ENCODE data around the gene RNF13. TPM values are rescaled to one million over a fixed set of nuclear protein-coding genes. Genes with fewer than 3 reads are reported as not detected.

RNF13 gene
- total RNA-seq, 1 experiment from 2014 or later: 36.5 TPM

- intact Hi-C loops (cut with micrococcal nuclease): no loop called here
- H3K36me3 Mint-ChIP-seq (ENCODE audit: insufficient read depth, unreplicated experiment): no peaks in the 10 kb centered on the region
- CTCF ChIA-PET: interaction anchor here (0.7 kb wide), 1 partner anchor 13 kb away, joined by 3 read pairs; no protein-coding TSS in a partner anchor
These were observed 185.9 kb downstream of the RNF13 start for GRCh38 chr3:149998946-149999345.

GRCh38 chr3:149999421-149999820 lies 186.4 kb downstream of the RNF13 start:
- peaks cover 16% of the 10 kb centered on the region for H3K9me3 Mint-ChIP-seq (ENCODE audit: unreplicated experiment)
- no peak for DNase-seq (ENCODE audit: unreplicated experiment)

More at GRCh38 chr3:149998946-149999345, 185.9 kb downstream of the RNF13 start:
- H3K4me3 Mint-ChIP-seq (ENCODE audit: unreplicated experiment): no peak overlapping the region
- DNase-seq (ENCODE audit: unreplicated experiment): no peak
- BruUV-seq (replicated peaks): no TSS peak
- POLR2A ChIA-PET: no interaction called here
- H3K9me3 Mint-ChIP-seq (ENCODE audit: unreplicated experiment): peaks cover 16% of the 10 kb centered on the region
- no peak for TF ChIP-seq CTCF (IDR thresholded peaks at IDR 0.05; ENCODE audit: unreplicated experiment)
- no peaks in the 10 kb centered on the region for H3K27me3 Mint-ChIP-seq (ENCODE audit: insufficient read depth, unreplicated experiment)
- H3K4me1 Mint-ChIP-seq (ENCODE audit: insufficient read depth, unreplicated experiment): no peaks in the 10 kb centered on the region
- H3K27ac Mint-ChIP-seq (ENCODE audit: low read depth, unreplicated experiment): no peak overlapping the region

GRCh38 chr3:150000641-150001040 lies 187.6 kb downstream of the RNF13 start:
- ChIA-PET CTCF (no interaction called here), POLR2A (no interaction called here)
- H3K36me3 Mint-ChIP-seq (ENCODE audit: insufficient read depth, unreplicated experiment): no peaks in the 10 kb centered on the region
- no peak overlapping the region for H3K4me3 Mint-ChIP-seq (ENCODE audit: unreplicated experiment)
- H3K27me3 Mint-ChIP-seq (ENCODE audit: insufficient read depth, unreplicated experiment): no peaks in the 10 kb centered on the region
- no TSS peak for BruUV-seq (replicated peaks)
- H3K4me1 Mint-ChIP-seq (ENCODE audit: insufficient read depth, unreplicated experiment): peaks cover 5% of the 10 kb centered on the region
- no peak for TF ChIP-seq CTCF (IDR thresholded peaks at IDR 0.05; ENCODE audit: unreplicated experiment)
- DNase-seq (ENCODE audit: unreplicated experiment): no peak
- H3K9me3 Mint-ChIP-seq (ENCODE audit: unreplicated experiment): peaks cover 4% of the 10 kb centered on the region
- H3K27ac Mint-ChIP-seq (ENCODE audit: low read depth, unreplicated experiment): no peak overlapping the region
- intact Hi-C loops (cut with micrococcal nuclease): no loop called here

More at GRCh38 chr3:149999421-149999820, 186.4 kb downstream of the RNF13 start:
- intact Hi-C loops (cut with micrococcal nuclease): no loop called here
- Mint-ChIP-seq H3K36me3 (ENCODE audit: insufficient read depth, unreplicated experiment) (no peaks in the 10 kb centered on the region), H3K27me3 (ENCODE audit: insufficient read depth, unreplicated experiment) (no peaks in the 10 kb centered on the region), H3K4me1 (ENCODE audit: insufficient read depth, unreplicated experiment) (no peaks in the 10 kb centered on the region), H3K27ac (ENCODE audit: low read depth, unreplicated experiment) (no peak overlapping the region), H3K4me3 (ENCODE audit: unreplicated experiment) (no peak overlapping the region)
- ChIA-PET POLR2A (no interaction called here), CTCF (interaction anchor here (0.6 to 0.7 kb wide), 2 partner anchors 12 to 191 kb away, joined by 3 read pairs; no protein-coding TSS in a partner anchor)
- no TSS peak for BruUV-seq (replicated peaks)
- TF ChIP-seq CTCF (IDR thresholded peaks at IDR 0.05; ENCODE audit: unreplicated experiment): no peak

- Mint-ChIP-seq H3K27me3 (ENCODE audit: insufficient read depth, unreplicated experiment) (no peaks in the 10 kb centered on the region), H3K9me3 (ENCODE audit: unreplicated experiment) (no peaks in the 10 kb centered on the region), H3K4me1 (ENCODE audit: insufficient read depth, unreplicated experiment) (peaks cover 11% of the 10 kb centered on the region), H3K4me3 (ENCODE audit: unreplicated experiment) (no peak overlapping the region), H3K27ac (ENCODE audit: low read depth, unreplicated experiment) (no peak overlapping the region), H3K36me3 (ENCODE audit: insufficient read depth, unreplicated experiment) (no peaks in the 10 kb centered on the region)
- intact Hi-C loops (cut with micrococcal nuclease): no loop called here
- DNase-seq (ENCODE audit: unreplicated experiment): no peak
- no TSS peak for BruUV-seq (replicated peaks)
- POLR2A ChIA-PET: interaction anchor here (0.6 to 0.8 kb wide), 3 partner anchors 33 to 1299 kb away, joined by 3 to 4 read pairs (median 3); no protein-coding TSS in a partner anchor
- CTCF ChIA-PET: interaction anchor here (0.6 to 1.1 kb wide), 2 partner anchors 12 to 28 kb away, joined by 3 to 4 read pairs; no protein-coding TSS in a partner anchor
- no peak for TF ChIP-seq CTCF (IDR thresholded peaks at IDR 0.05; ENCODE audit: unreplicated experiment)
These were observed 192.5 kb downstream of the RNF13 start for GRCh38 chr3:150005243-150006112.

Measured in MCF 10A (cell line).